ENCODE data around the gene KCNV2.

KCNV2 gene

DNA sequence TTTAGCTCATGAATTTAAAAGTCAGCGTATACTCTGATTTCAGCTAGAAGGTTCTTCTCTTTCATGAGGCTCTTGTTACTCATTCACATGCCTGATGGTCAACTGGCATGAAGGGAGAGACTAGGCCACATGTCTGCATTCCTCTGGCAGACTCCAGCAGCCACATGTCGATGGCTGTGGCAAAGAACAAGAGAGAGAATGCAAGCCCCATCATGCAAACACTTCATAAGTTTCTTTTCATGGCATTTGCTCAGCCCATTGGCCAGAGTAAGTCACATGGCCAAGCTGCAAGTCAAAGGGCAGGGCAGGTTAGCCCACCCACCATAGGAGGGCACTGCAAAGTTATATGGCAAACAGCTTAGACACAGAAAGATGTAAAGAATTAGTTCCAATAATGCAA is 5.4 kb downstream of the KCNV2 start:
- no peak for DNase-seq

DNA sequence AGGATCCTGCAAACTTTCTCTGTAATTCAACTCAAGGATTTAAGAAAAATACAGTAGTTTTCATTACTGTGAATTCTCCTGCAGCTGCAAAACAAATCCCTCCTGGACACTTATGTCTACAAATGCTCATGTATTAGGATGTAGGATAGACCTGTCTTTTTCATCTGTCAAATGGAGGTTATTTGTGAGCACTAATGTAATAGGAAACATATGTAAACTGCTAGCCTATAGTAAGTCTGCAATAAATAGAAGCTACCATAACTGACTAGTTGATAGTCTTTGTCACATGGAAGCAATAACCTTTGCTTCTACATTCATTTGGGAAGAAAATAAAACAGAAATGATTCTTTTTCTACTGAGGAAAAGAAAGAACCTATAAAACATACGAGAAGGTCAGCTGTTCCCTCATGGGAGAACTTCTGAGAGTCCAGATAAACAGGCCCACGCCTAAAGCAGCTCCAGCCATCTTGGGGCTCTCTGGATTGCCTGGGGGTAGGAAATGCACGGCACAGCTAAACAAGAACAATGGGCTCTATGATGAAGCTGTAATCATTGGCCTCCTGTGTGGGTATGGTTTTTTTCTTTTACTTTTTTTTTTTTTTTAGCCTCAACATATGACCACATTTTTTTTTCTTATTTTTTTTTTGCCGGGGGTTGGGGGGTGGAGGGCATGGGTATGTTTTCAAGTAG is 6.2 kb downstream of the KCNV2 start:
- no peak for DNase-seq

DNA sequence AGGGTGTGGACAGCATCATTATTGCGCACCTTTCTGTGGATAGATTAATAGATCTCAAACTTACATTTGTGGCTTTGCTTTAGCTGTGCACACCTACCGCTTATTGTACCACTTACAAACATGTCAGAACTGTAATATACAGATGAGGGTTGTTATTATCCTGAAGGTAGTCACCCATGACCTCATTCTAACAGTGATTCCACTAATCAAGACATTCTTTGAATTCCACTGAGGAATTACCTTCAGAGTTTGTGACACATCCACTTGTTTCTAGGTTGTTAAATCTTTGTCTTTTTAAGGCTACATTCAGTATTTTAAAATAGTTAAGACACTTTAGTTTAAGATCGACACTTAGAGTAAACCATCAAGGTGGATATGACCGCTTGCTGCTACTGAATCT is 7.8 kb downstream of the KCNV2 start:
- no peak for DNase-seq

DNA sequence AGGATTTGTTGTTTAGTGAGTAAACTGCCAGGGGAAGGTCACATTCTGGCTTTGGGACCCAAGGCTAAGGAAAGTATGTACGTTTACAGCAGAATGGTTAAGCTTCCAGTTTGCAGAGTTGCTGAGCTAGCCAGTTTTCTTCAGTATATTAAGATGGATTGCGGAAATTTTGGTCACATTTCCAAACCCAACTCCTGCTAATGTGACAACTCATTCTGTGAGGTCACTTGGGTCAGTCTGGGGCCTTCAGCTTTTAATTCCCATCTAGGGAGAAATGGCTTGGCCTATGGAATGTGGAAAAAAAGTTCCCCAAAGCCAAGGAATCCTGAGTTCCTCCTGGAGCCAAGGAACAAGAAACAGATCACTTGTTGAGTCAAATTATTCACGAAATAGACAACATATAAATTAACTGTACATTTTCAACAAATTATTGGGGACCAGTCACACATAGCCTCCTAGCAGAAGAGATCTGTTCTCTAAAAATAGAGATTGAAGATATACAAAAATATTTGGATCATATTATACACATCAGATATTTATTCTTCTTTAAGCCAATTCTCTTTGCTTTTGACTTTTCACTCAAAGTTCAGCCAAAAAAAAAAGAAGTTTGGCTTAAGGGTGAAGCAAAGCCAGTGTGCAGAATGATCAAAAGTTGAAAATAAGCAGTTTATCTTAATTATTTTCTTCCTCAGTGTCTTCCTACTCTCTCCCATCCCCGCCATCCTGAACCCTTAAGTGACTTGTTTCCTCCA is 8.8 kb downstream of the KCNV2 start:
- DNase-seq = no peak

DNA sequence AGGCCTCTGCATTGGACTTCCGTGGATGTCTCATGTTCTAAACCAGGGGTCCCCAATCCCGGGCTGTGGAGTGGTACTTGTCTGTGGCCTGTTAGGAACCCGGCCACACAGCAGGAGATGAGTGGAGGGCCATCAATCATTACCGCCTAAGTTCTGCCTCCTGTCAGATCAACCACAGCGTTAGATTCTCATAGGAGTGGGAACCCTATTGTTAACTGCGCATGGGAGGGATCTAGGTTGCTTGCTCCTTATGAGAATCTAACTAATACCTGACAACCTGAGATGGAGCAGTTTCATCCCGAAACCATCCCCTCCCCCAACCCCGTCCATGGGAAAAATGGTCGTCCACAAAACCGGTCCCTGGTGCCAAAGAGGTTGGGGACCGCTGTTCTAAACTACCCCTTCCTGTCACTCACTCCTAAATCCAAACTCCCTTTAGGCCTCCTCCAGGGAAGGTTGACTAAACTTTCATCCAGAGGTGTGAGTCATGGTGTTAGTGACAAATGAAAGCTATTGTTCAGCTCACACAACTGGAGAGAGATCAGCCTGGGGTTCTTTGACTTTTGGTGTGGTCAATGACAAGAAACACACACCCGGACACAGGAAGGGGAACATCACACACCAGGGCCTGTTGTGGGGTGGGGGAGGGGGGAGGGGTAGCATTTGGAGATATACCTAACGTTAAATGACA is 9.5 kb downstream of the KCNV2 start:
- DNase-seq = no peak

DNA sequence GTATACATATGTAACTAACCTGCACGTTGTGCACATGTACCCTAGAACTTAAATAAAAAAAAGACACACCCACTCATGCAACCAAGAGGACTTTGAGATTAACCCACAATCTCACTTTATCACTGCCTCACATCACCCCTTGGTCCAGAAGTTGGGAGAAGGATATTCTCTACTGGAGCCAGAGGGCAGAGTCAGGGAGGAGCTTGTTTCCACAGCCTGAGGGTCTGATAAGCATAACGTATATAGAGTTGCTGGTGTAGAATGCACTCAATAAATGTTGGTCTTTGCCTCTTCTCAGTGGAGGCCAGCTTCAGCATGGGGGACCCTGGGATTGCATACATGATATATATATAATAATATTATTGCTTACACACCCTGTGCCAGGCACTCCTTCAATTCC is 10.1 kb downstream of the KCNV2 start:
- no peak for DNase-seq

DNA sequence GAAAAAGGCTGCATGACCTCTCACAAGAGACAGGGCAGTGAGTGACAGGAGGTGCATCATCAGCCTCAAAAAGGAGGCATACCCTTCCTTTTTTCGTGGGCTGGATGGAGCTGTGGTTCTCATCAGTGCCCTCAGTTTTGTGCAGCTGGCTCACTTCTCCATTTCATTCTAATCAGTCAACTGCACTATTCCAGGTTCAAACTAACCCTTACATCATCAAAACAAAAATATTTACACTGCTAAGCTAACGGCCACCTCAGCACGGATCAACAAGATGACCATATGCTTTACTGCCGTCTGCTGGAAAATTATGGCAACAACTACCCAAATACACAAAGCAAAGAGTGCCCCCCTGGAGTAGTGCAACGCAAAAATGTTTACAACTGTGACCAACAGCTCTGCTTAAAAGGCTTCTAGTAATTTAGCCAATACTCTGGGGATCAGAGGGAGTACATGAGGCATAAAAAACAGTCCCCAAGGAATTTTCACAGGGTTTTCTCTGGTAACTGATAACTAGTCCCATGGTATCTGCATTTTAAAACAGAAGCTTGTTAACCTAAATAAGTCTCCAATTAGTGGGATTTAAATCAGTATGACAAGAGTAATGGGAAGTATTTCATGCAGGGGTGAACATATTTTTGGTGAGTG is 10.8 kb downstream of the KCNV2 start:
- peak; percentile 96 for DNase-seq

DNA sequence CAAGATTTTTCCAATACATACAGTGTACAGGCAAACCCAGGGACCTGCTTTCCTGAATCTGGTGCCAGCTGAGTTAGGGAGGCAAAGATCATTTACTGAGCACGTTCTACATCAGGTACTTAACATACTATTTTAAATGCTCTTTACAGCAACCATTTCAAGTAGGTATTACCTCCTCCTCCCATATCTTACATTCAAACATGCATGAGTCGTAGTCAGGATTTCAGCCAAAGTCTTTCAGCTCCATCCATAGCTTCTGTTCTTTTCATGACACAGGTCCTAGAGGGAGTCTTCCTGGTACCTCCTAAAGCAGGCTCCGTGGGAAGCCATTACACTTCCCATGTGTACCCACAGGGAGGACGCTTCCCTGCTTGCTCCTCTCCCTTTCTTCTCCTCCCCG is 11.7 kb downstream of the KCNV2 start:
- no peak for DNase-seq

DNA sequence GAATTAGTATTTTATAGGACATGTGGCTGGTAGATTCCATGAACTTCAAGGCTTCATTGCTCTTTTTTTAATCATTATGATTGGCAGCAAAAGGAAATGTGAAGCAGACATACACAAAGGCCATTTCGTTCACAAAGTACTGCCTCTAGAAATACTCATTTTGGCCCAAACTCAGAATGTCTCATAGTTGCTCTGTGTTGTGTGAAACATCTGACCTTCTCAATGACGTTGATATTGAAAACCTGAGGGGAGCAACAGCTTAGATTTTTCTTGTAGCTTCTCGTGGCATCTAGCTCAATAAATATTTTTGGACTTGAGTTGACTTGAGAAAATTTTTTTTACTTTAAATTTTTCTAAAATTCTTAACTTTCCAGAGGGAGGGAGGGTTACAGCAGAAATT is 12.4 kb downstream of the KCNV2 start:
- DNase-seq = no peak

DNA sequence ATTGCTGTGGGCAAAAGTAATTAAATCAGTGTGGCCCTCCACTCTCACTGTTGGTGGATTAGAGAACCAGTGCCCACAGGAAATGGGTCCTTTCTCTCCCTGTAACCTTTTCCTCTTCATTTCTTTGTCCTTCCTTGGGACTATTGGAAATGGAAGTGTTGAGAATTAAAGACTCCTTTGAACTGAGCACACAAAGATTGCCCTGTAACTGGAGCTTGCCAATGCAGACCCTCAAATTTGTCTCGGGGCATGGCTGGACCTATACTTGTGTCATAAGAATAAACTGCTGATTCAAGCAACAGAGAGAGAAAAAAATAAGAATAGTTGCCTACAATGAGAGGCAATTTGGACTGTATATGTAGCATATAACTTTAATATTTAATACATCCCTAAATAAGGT is 13.7 kb downstream of the KCNV2 start:
- no peak for DNase-seq

DNA sequence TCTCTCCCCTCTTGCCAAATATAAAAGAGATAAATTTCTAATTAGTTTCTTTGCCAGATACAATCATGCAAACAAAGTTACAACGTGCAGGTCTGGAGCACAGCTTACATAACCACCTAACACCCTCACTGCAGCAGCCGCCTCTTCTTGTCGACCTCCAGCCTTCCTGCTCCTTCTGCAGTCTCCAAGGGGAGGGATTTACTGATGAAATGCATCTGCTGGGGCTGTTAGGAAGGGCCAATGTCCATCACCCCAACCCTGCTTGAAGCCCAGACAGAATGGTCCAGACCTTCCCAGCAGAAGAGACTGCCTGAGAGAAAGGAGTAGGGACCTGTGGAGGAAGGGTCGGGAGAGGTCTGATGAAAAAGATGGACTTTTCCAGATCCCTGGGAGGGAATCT is 15.2 kb downstream of the KCNV2 start:
- no peak for DNase-seq

DNA sequence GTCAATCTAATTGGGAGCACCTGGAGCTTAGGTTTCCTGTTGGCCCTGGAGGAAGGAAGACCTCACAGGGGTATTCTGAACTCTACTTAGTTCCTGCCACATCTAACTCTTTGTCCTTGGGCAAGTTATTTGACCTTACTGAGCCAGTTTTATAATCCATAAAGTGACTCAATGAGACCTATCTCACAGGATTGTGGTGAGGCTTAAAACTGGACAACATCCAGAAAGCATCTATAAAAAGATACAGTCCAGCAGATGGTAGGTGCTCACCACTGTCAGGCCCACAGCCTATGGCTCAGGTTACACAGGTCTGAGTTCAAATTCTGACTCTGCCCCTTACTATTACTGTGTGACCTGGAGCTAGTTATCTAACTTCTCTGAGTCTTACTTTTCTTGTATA is 23.3 kb downstream of the KCNV2 start:
- DNase-seq = no peak

DNA sequence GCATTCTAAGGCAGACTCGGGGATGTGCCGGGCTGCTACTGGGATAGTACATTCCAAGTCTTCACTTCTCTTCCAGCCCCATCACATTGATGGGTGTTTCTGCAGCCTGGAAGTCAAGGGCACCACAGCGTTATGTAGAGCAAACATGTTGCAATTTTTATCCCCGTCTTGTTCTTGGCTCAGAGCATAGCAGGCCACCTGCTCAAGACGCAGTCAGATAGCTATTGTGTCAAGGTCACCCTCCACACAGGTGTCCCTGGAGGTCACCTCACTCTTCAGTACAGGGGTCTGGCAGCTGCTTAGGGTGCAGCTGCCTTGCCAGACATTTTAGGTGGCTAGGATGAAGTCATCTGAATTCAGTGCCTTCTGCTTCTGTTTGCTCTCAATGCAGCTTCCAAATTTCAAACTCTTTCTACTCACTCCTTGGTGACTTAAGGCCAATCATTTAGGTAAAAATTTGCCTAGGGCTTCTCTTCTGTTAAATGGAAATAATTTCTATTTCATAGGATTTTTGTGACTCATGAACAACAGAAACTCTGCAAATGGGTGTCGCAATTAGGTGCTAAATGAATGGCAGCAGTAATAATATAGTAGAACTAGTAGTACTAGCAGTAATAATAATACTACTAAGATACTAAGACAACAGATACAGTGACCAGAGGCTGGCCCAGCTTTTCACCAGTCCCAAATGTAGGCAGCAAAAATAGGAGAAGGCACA is 24.3 kb downstream of the KCNV2 start:
- DNase-seq = no peak

DNA sequence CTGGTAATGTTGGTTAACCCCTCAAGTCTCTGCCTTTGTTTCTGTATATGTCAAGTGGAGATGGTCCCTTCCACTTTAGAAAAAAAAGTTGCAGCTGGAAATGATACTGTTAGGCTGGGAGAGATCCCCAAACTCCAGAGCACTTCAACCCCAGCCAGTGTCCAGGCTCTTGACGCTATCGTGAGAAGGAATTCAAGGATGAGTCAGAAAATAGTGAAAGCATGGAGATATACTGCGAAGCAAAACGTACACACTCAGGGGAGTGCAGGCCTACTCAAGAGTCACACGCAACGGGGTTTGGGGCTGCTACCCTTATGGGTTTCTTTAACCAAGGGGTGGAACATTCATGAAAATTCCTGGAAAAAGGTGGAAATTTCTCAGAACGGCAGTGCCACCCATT is 24.9 kb downstream of the KCNV2 start:
- DNase-seq = no peak

DNA sequence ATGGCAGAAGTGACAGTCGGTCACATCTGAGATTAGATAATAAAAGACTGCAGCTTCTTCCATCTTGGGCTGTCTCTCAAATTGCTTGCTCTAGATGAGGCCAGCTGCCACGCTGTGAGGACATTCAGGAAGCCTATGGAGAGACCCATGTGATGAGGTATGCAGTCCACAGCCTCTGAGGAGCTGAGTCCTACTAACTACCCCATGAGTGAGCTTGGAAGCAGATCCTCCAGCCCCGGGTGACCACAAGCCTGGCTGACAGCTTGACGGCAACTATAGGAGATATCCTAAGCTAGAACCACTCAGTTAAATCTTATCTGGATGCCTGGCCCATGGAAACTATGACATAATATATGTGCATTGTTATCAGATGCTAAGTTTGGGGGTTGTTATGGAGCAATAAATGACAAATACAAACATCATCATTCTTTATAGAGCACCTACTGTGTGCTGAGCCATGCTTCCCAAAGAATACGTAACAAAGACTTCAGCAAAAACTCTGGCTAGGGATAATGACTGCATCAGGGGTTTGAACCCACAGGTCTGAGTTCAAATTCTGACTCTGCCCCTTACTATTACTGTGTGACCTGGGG is 26.7 kb downstream of the KCNV2 start:
- DNase-seq = no peak

DNA sequence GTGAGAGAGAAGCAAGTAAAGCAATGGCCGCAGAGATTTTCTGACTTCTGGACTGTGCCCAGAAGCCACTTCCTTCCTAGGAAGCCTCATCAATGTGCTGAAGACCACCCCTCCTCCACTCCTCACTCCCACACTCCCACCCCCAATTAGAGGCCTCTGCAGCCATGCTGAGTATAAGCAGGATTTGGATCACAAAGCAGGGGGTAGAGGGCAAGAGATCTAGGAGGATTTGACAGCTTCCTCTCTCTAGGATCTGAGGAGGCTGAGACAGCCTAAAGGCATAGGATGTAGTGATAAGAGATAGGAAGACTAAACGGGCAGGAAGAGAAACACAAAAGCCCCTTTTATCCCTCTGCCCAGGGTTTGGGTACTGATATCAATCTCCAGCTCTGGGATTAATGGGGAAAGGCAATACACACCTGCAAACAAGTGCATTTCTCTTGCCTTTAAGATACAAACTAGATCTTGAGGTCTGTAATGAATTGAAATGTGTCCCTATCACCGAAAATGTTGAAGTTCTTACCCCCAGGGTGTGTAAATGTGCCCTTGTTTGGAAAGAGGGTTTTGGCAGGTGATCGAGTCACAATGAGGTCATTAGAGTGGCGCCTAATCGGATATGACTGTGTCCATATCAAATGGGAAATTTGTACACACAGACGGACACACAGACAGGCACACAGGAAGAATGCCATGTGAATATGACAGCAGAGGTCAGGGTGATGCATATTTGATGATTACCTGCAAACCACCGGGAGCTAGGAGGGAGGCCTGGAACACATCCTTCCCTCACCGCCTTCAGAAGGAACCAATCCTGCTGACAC is 28.5 kb downstream of the KCNV2 start:
- DNase-seq = no peak

DNA sequence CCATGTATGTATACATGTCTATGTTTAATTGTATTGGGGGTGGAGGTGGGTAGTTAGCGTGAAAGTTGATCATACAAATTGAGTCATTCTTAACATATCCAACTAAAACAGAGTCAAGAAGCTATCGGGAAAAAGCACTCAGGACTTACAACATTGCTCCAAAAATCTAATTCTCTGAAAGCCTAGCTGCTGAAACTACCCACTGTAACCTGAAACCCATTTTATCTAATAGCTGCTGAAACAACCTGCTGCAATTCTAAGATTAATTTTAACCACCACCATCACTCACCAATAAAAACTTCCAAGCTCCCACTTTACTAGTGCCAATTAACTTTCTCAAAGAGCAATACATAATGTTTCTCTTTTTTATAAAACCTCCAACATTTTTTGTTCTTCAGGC is 32.2 kb downstream of the KCNV2 start:
- DNase-seq = no peak

DNA sequence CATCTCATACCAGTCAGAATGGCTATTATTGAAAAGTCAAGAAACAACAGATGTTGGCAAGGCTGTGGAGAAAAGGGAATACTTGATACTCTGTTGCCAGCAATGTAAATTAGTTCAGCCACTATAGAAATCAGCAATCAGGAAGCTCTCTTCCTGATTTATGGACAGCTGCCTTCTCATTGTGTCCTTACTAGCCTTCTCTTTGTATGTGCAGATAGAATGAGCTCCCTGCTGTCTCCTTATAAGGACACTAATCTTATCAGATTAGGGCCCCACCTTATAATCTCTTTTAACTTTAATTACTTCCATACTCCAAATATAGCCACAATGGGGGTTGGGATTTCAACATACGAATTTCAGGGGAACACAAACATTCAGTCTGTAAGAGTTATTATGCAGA is 38.0 kb downstream of the KCNV2 start:
- no peak for DNase-seq

DNA sequence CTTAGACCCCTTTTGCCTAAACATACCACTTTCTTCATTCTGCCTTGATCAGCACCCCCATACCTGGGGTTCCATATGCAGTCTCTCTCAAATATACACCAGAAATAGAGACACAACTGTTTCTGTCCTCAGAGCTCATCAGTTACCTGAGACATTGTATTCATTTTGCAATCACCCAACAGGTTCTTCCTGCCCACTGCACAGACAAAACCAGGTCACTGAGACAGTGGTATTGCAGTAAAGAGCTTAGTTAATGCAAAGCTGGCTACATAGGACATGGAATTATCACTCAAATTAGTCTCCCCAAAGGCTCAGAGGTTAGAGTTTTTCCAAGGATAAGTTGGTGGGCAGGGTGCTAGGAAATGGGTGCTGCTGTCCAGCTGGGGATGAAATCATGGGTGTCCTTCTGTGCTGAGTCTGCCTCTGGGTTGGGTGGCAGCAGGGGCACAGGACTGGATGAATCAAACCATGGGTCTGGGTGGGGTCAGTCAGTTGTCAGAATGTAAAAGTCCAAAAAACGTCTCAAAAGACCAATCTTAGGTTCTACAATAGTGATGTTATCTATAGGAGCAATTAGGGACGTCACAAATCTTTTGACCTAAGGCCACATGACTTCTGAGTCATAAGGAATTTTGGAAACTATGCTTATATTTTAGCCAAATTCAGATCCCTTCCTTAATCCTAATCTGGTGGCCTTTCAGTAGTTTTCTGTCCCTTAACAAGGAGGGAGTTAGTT is 41.0 kb downstream of the KCNV2 start:
- DNase-seq = no peak

DNA sequence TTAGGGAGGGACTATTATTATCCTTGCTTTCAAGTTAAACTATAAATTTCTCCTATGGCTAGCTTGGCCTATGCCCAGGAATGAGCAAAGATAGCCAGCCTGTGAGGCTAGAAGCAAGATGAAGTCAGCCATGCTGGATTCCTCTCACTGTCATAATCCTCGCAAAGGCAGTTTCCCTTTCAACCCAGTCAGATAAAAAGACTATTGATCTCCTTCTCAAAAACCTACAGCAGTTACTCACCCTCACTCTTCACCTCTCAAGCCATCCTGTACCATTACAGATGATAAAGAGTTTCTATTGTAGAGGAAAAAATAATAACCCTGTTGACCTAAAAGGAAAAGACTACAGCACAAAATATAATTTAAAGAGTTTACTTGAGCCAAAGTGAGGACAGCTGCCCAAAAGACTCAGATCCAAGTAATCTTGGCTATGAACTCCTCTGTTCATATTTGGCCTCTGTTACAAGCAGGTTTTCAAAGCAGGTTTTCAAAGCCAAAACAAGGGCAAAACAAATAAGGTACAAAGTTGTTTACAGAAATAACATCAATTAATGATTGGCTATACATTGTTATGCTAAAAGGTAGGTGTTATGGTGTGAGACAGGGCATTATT is 41.7 kb downstream of the KCNV2 start:
- DNase-seq = no peak

DNA sequence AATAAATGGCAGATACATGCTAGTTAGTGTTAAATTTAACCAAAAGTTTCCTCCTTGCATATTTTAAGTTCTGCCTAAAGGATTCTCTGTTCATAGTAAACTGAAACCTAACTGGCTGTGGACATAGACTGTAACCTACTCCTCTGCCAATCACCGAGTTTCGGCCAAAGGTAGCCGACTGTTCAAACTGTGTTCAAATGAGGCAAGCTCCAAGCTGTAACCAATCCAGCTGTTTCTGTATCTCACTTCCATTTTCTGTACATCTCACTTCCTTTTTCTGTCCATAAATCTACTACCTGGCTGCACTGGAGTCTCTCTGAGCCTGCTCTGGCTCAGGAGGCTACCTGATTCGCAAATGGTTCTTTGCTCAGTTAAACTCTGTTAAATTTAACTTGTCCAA is 44.1 kb downstream of the KCNV2 start:
- DNase-seq = peak; percentile 80

All from MV-4-11 (cell line).